HUDEP-2 (cell line): ENCODE data around the gene PMCH.
"Not testable (repeated sequence)": the region's sequence is repeated elsewhere in the genome, so short reads cannot be mapped to it uniquely, and the experiment has no call there.

Experiments
- DNase-seq, 76 experiments: peaks; one replicate each; lab custom pipeline; 2025; ENCODE audit not compliant: unreplicated experiment in 76 of 76; lab: John Stamatoyannopoulos, UW

PMCH gene

DNA sequence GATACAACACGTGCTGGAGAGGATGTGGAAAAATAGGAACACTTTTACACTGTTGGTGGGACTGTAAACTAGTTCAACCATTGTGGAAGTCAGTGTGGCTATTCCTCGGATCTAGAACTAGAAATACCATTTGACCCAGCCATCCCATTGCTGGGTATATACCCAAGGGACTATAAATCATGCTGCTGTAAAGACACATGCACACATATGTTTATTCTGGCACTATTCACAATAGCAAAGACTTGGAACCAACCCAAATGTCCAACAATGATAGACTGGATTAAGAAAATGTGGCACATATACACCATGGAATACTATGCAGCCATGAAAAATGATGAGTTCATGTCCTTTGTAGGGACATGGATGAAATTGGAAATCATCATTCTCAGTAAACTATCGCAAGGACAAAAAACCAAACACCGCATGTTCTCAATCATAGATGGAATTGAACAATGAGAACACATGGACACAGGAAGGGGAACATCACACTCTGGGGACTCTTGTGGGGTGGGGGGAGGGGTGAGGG, 50.5 kb downstream of the PMCH start:
- not testable (repeated sequence) for DNase-seq
